ENCODE measurements around the gene STUM. TPM values are rescaled to one million over a fixed set of nuclear protein-coding genes. Genes with fewer than 3 reads are reported as not detected.

The STUM gene
- total and polyA plus RNA-seq, 2 experiments from 2014 or later = 0.23 to 1.3 TPM

DNA sequence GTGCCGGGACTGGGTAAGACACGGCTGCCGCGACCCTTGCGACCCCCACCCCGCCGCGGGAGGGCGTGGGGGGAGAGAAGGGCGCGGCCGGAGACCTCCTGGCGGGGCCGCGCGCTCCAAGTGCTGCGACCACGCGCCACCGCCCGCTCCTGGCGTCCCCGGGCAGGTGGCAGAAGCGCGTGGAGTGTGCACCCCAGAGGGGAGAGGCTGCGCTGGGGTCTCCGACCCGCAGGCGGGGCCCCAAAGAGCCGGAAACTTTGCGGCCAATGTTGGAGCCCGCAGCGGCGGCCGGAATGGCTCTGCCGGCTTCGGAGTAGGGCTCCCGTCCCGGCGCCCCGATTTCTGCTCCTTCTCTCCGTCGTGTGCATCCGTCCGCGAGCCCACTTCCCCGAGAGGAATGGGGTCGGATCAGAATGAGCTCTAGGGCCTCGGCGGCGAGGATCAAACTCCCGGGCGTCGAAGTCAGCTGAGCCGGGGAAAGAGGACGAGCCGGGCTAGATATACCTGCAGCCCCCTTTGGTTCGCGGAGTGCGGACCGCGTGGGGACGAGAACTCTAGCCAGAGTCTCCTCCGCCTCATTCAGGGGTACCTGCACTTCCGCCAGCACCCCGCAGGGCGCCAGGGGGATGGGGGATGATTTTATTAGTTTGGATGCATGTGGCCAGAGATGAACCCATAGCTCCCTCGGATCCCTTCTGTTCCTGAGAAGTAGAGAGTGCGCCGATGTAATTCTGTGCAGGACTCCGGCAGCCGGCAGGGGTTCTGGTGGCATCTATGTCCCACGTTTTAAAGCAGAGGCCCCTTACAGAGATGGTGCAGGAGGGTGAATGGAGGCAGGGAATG lies 751 bp downstream of the STUM start:
- Mint-ChIP-seq H3K36me3 (ENCODE audit: low read depth) (no peaks in the 10 kb centered on the region), H3K27ac (no peak overlapping the region), H3K4me3 (peak overlapping the region; percentile 68), H3K9me3 (no peaks in the 10 kb centered on the region), H3K27me3 (ENCODE audit: insufficient read depth, low read depth, poor library complexity) (peaks cover 50% of the 10 kb centered on the region), H3K4me1 (peaks cover 27% of the 10 kb centered on the region)
- H3K27me3 ChIP-seq (ENCODE audit: insufficient read depth) = peaks cover 58% of the 10 kb centered on the region
- H4K20me1 ChIP-seq (replicated peaks; ENCODE audit: insufficient read depth) = no peaks in the 10 kb centered on the region; the same call in 1 of the 2 replicates
- H3K4me2 ChIP-seq = peak overlapping the region; percentile 93
- H3K36me3 ChIP-seq (ENCODE audit: insufficient read depth) = no peaks in the 10 kb centered on the region
- no peak overlapping the region for H3K27ac ChIP-seq (ENCODE audit: low read depth)
- H2AFZ ChIP-seq = peak overlapping the region; percentile 92
- H3K9me2 ChIP-seq (ENCODE audit: insufficient read depth) = no peaks in the 10 kb centered on the region
- H3K79me2 ChIP-seq (replicated peaks; ENCODE audit: insufficient read depth) = no peaks in the 10 kb centered on the region
- peaks cover 8% of the 10 kb centered on the region for H3K4me1 ChIP-seq (ENCODE audit: insufficient read depth)
- TF ChIP-seq EZH2 (IDR thresholded peaks at IDR 0.05; ENCODE audit: low read depth, unreplicated experiment) (peak; percentile 91), ZNF114 (CRISPR knock-in tag; IDR thresholded peaks at IDR 0.05) (no peak), ZNF462 (CRISPR knock-in tag; IDR thresholded peaks at IDR 0.05) (no peak), STAT1 (IDR thresholded peaks at IDR 0.05; ENCODE audit: unreplicated experiment) (no peak), REST (IDR thresholded peaks at IDR 0.05; ENCODE audit: unreplicated experiment) (no peak), ZNF331 (CRISPR knock-in tag; IDR thresholded peaks at IDR 0.05; ENCODE audit: low read depth) (no peak), JUNB (IDR thresholded peaks at IDR 0.05; ENCODE audit: unreplicated experiment) (no peak), EZH2phosphoT487 (IDR thresholded peaks at IDR 0.05; ENCODE audit: unreplicated experiment) (no peak), CREB1 (CRISPR knock-in tag; IDR thresholded peaks at IDR 0.05; ENCODE audit: low read depth) (no peak)
- peak overlapping the region; percentile 69 for H3K4me3 ChIP-seq
- DNase-seq (ENCODE audit: low spot score) (peak; percentile 46), ATAC-seq (peak; percentile 11)
- no peaks in the 10 kb centered on the region for H3F3A ChIP-seq (replicated peaks; ENCODE audit: low read depth)
